GM23338 (cell line): ENCODE data around the gene DMRTB1. TPM values are rescaled to one million over a fixed set of nuclear protein-coding genes. Genes with fewer than 3 reads are reported as not detected.

Experiments
- ATAC-seq: fragments of 200-7000 bp; cut with Tn5 transposase; 3 replicates; pipeline ENCODE4 v1.9.1; 2020
- DNase-seq: peaks from one replicate; pipeline ENCODE4 v3.0.0-alpha.2; 2015; ENCODE audit warnings: low spot score
- H2AFZ ChIP-seq: fragments of 200-600 bp; sonication (generic); 2 replicates; pipeline ENCODE4 v1.8.0; 2016; ENCODE audit warnings: antibody characterized with exemption, mild to moderate bottlenecking, moderate library complexity
- H3F3A ChIP-seq: fragments of 200-600 bp; sonication (generic); replicated peaks from 2 replicates; pipeline ENCODE4 v1.8.0; 2017; ENCODE audit warnings: antibody characterized with exemption, mixed run types, low read depth
- H3K27ac ChIP-seq: fragments of 200-600 bp; sonication (generic); 2 replicates; pipeline ENCODE4 v1.6.1; 2016; ENCODE audit warnings: low read depth
- H3K27me3 ChIP-seq: fragments of 200-600 bp; sonication (generic); 2 replicates; pipeline ENCODE4 v1.8.0; 2016; ENCODE audit warnings: mild to moderate bottlenecking, mixed run types, moderate library complexity; ENCODE audit not compliant: insufficient read depth
- H3K36me3 ChIP-seq: fragments of 200-600 bp; sonication (generic); 2 replicates; pipeline ENCODE4 v1.8.0; 2016; ENCODE audit warnings: mild to moderate bottlenecking; ENCODE audit not compliant: insufficient read depth
- H3K4me1 ChIP-seq: fragments of 200-600 bp; sonication (generic); 2 replicates; pipeline ENCODE4 v1.8.0; 2016; ENCODE audit warnings: mild to moderate bottlenecking, moderate library complexity; ENCODE audit not compliant: insufficient read depth
- H3K4me2 ChIP-seq: fragments of 200-600 bp; sonication (generic); 2 replicates; pipeline ENCODE4 v1.7.1; 2017; ENCODE audit warnings: mixed run types
- H3K4me3 ChIP-seq: fragments of 200-600 bp; sonication (generic); 2 replicates; pipeline ENCODE4 v1.6.1; 2016; ENCODE audit warnings: mixed run types
- H3K79me2 ChIP-seq: fragments of 200-600 bp; sonication (generic); replicated peaks from 2 replicates; pipeline ENCODE4 v1.8.0; 2017; ENCODE audit warnings: mild to moderate bottlenecking; ENCODE audit not compliant: insufficient read depth
- H3K9me2 ChIP-seq: fragments of 200-600 bp; sonication (generic); 2 replicates; pipeline ENCODE4 v1.8.0; 2017; ENCODE audit not compliant: insufficient read depth
- H4K20me1 ChIP-seq: fragments of 200-600 bp; sonication (generic); replicated peaks from 2 replicates; pipeline ENCODE4 v1.8.0; 2017; ENCODE audit warnings: mild to moderate bottlenecking; ENCODE audit not compliant: insufficient read depth
- H3K27ac Mint-ChIP-seq: 2 replicates; pipeline ENCODE4 v1.8.0; 2020; ENCODE audit warnings: inconsistent platforms, mild to moderate bottlenecking, moderate library complexity, mixed read lengths
- H3K27me3 Mint-ChIP-seq: 3 replicates; pipeline ENCODE4 v1.8.0; 2022; ENCODE audit warnings: low read depth, mild to moderate bottlenecking, moderate library complexity, mixed read lengths, inconsistent platforms; ENCODE audit not compliant: insufficient read depth, poor library complexity
- H3K36me3 Mint-ChIP-seq: 3 replicates; pipeline ENCODE4 v1.8.0; 2021; ENCODE audit warnings: low read depth, mild to moderate bottlenecking, inconsistent platforms, moderate library complexity, mixed read lengths
- H3K4me1 Mint-ChIP-seq: 3 replicates; pipeline ENCODE4 v1.8.0; 2020; ENCODE audit warnings: mild to moderate bottlenecking, inconsistent platforms, mixed read lengths
- H3K4me3 Mint-ChIP-seq: 3 replicates; pipeline ENCODE4 v1.8.0; 2021; ENCODE audit warnings: moderate library complexity, mild to moderate bottlenecking, inconsistent platforms, mixed read lengths
- H3K9me3 Mint-ChIP-seq: 3 replicates; pipeline ENCODE4 v1.8.0; 2020; ENCODE audit warnings: moderate library complexity, mild to moderate bottlenecking, inconsistent platforms, mixed read lengths
- EZH2 ChIP-seq: fragments of 200-600 bp; sonication (generic); IDR thresholded peaks from one replicate; pipeline ENCODE4 v1.8.0; 2017; ENCODE audit warnings: antibody characterized with exemption, mild to moderate bottlenecking, low read depth; ENCODE audit not compliant: unreplicated experiment
- POLR2AphosphoS5 ChIP-seq: IDR thresholded peaks from 2 replicates; pipeline ENCODE4 v1.6.1; 2016; ENCODE audit warnings: antibody characterized with exemption, low read depth
- REST ChIP-seq: IDR thresholded peaks from one replicate; pipeline ENCODE4 v1.6.1; 2018; ENCODE audit warnings: antibody characterized with exemption; ENCODE audit not compliant: unreplicated experiment
- ZNF331 ChIP-seq: fragments of 250-450 bp; sonication (Bioruptor Pico); IDR thresholded peaks from 2 replicates; pipeline ENCODE4 v1.5.0; 2020; ENCODE audit warnings: low read depth, mild to moderate bottlenecking, moderate library complexity
- ZNF462 ChIP-seq: fragments of 250-450 bp; sonication (Bioruptor Pico); IDR thresholded peaks from 2 replicates; pipeline ENCODE4 v1.5.0; 2020; ENCODE audit warnings: mild to moderate bottlenecking, moderate library complexity
- polyA plus RNA-seq: library from polyadenylated mRNA; unstranded; fragments of >200 nt; fragmentation: Nextera tagmentation; extraction: Ambion mirVana; gene quantifications from 2 replicates; pipeline ENCODE4 v1.2.1, GENCODE V29; 2016
- total RNA-seq: library from RNA; depleted of rRNA; stranded (reverse); fragments of >200 nt; shearing (Covaris generic); gene quantifications from 2 replicates; pipeline ENCODE4 v1.2.3, GENCODE V29; 2014

Gene DMRTB1
- total and polyA plus RNA-seq, 2 experiments from 2014 or later: 0.27 to 1.2 TPM

GRCh38 chr1:53510215-53510614 lies 51.0 kb downstream of the DMRTB1 start (continued):
- TF ChIP-seq ZNF462 (CRISPR knock-in tag): no peak

GRCh38 chr1:53511323-53511932 lies 52.2 kb downstream of the DMRTB1 start:
- no peaks in the 10 kb centered on the region; the same call in 2 of the 3 replicates for H3K9me3 Mint-ChIP-seq
- H3K27me3 Mint-ChIP-seq: peaks cover 5% of the 10 kb centered on the region
- H3K36me3 ChIP-seq: no peaks in the 10 kb centered on the region
- H3K27me3 ChIP-seq: no peaks in the 10 kb centered on the region
- H3K4me1 Mint-ChIP-seq: peaks cover 20% of the 10 kb centered on the region
- H3K4me2 ChIP-seq: no peak overlapping the region
- H3F3A ChIP-seq: no peaks in the 10 kb centered on the region
- H3K79me2 ChIP-seq: no peaks in the 10 kb centered on the region
- H3K4me1 ChIP-seq: no peaks in the 10 kb centered on the region
- no peak overlapping the region for H3K4me3 Mint-ChIP-seq
- H3K4me3 ChIP-seq: no peak overlapping the region
- H2AFZ ChIP-seq: no peak overlapping the region
- no peak overlapping the region for H3K27ac ChIP-seq
- H3K36me3 Mint-ChIP-seq: no peaks in the 10 kb centered on the region
- no peaks in the 10 kb centered on the region for H3K9me2 ChIP-seq
- no peak overlapping the region for H3K27ac Mint-ChIP-seq
- no peak for ATAC-seq
- H4K20me1 ChIP-seq: no peaks in the 10 kb centered on the region
- DNase-seq: no peak
- TF ChIP-seq EZH2 (no peak), POLR2AphosphoS5 (no peak), ZNF462 (CRISPR knock-in tag) (no peak), REST (no peak), ZNF331 (CRISPR knock-in tag) (no peak)
